ENCODE data around the gene ANKS1B.

Gene ANKS1B

DNA sequence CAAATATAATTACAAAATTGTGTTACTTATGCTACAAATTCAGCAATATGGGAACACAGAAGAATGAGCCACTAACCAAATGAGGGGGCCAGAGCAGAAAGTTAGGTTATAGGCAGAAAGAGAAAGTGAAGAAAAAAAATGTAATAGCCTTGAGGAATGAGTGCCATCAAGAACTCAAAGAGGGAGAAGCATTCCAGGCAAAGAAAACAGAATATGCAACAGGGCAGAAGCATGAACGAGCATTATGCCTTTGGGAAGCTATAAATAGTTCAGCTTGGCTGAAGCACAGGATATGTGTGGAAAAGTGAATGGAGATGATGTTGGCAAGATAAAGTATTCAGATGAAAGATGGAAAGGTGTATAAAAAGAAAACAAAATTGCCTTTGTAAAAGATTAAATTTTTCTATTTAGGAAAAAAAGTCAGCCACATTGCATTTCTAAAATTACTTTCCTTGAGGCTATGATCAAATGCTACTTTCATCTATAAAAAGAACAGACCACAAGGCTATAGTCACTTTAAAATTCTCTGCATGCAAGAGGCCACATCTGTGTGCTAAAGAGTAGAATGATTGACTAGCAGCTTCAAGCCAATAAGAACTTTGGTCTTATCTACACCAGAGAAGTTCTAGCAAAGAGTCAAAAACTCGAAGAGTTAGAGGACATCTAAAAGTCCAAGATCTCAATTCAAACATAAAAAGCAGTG lies 530.7 kb downstream of the ANKS1B start:
- no peak for DNase-seq (ENCODE audit: low spot score)

DNA sequence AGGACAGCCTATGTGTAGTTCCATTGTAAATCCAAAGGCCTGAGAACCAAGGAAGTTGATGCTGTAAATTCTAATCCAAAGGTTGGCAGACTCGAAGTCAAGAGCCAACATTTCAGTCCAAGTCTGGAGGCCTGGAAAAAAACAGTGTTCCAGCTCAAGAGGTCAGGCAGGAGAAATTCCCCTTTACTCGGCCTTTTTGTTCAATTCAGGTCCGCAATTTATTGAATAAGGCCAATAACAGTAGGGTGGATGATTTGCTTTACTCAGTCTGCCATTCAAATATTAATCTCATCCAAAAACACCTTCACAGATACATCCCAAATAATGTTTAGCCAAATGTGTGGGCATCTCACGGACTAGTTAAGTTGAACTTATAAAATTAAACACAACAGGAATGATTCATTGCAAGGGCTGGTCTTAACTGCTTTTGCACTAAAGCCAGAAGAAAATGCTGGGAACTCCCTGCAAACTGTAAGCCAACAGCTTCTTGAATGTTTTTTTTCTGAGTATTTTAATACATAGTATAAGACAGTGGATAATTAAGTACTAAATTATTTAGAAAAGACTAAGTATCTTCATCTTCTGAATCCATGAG lies 534.6 kb downstream of the ANKS1B start:
- no peak for DNase-seq (ENCODE audit: low spot score)

DNA sequence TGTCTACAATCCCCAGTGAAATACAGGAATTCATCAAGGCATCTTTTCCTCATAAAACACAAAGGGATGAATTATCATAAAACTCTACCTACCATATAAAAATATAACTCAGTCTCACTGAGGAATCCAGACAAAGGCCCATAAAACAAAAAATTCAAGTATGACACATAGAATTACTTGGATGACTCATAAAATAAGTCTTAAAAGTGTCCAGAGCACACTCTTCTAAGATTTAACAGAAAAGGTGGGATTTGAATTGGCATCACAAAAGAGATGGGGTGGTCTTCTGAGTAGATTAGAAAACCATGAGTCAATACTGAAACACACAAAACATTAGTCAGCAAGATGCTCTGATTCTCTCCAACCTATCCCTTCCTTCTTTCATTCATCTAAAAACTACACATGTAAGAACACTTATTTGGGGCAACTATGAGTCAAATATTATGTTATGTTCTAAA lies 539.8 kb downstream of the ANKS1B start:
- no peak for DNase-seq (ENCODE audit: low spot score)

DNA sequence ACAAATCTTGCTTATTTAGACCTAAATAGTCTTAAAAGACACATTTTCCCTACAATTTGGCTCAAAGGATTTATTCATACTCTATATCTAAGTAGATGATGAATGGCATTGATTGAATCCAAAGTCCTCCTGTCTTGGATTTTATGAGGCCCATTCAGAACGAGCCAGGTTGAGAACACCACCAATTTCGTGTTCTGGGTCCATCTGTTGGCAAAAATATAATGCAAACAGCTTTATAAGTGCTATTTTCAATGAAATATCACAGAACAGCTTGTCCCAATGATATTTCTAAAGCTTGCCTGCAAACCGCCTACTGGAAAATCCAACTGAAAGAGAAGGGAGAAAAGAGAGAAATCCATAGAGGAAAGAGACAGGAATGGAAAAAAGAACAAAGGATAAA lies 542.0 kb downstream of the ANKS1B start:
- DNase-seq (ENCODE audit: low spot score), result no peak

DNA sequence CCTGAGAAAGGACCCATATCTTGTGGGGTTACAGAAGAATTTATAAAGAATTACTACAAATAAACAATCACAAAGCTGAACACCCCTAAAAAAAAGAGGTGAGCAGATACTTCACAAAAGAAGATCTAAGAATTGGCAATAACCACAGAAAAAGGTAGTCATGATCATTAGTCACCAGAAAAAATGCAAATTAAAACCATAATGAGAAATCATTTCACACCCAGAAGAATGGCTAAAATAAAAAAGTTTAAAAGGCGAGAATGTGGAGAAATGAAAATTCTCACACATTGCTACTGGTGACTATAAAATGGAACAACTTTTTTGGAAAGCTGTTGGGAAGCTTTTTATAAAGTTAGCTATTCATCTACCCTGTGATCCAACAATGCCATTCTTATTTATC lies 545.3 kb downstream of the ANKS1B start:
- no peak for DNase-seq (ENCODE audit: low spot score)

DNA sequence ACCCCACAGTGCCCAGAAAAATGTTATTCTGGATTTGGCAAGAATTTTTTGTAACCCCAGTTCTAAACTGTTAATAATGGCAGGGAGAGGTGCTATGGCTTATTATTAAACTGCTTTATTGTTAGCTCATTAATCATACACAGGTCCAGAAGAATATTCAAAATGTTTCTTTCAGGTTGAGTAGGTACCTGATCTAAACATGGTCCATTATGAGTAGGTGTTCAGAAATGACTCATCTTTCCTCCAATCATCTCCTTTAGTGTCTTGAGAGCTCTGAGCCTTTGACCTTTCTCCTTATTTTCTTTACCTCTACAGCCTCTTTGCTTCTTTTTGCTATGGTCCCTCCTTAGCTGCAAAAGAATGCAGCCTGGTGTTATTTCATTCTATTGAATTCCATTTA lies 548.2 kb downstream of the ANKS1B start:
- no peak for DNase-seq (ENCODE audit: low spot score)

DNA sequence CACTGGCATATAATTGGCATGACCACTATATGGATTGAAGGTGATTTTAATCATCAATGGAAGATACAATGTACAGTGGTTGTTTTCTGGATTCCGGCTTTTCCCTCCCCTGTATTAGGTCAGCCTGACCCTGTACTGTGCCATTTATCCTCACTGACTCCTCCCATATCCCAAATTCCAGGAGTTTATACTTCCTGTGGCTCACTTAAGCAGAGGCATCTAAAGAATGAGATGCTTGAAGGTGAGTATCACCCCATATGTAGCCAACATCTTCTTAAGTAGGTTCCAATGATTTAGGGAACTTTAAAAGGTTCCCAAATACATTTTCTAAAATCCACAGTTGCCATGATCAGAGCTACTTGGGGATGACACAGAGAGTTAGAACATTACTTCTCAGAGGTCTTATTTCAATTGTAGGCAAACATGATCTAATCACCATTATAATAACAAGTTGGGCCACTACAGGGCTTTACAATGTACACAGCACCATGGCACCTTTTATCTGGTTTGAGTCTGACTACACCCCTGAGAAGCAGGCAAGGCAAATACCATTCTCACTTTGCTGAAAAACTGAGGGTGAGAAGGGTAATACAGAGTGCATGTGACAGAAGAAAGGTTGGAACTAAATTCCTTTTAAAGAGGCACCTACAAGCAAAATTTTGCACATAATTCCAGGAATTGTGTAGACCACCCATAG lies 549.5 kb downstream of the ANKS1B start:
- DNase-seq (ENCODE audit: low spot score), result no peak

DNA sequence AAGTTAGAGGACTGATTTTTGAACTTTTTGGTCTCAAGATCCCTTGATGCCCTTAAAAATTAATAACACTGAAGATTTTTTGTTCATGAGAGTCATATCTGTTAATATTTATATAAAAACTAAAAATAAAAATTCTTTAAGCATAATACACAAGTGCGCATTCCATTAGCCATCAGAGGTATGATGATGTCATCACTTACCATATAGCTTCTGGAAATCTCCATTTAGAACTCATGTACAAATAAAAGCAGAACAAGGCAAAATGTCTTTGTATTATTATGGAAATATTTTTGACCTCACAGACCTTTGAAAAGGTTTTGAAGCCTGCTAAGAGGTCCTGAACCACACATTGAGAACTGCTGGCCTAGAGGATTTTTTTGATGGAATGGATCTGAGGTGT lies 551.6 kb downstream of the ANKS1B start:
- DNase-seq (ENCODE audit: low spot score), result no peak

DNA sequence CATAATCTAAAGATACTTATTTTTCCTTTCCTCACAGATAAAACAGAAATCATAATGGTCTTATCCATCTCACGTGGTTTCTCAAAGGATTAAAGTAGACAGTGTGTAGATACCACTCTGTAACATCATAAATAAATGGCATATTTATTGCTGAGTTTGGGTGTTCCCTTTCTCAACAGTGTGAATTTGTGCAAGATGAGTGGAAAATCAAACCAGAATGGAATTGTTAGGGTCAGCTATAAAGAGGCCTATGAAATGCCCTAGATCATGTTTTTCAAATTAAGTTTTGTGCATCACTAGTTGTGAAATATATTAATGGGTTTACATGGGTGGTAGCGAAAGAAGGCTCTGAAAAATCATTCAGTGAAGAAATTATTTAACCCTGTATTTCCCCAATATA lies 553.5 kb downstream of the ANKS1B start:
- no peak for DNase-seq (ENCODE audit: low spot score)

DNA sequence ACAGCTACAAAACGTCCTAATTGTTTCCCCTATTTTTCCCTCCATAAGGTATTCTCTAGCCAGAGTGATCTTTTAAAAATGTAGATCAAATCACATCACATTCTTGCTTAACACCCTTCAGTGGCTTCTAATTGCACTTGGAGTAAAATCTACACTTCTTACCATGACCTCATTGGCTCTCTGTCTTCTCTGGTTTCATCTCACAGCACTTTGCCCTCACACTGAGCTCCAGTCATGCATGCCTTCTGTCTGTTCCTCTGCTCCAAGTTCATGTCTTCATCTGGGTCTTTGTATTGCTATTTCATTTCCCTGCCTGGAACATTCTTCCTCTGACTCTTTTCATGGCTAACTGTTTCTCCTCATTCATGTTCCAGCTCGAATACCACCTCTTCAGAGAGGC lies 557.6 kb downstream of the ANKS1B start:
- no peak for DNase-seq (ENCODE audit: low spot score)

DNA sequence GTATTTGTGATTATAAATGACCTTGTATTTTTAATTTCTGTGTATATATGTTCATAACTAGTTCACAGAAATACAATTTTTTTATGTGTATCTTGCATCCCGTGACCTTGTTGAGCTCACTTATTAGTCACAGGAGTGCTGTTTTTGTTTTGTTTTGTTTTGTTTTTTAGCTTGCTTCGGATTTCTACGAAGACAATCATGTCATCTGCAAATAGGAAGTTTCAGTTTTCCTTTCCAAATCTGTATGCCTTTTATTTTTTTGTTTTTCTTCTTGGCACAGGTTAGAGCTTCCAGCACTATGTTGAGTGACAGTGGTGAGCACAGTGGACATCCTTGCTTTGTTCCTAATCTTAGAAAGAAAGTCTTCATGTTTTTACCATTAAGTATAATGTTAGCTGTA lies 566.4 kb downstream of the ANKS1B start:
- no peak for DNase-seq (ENCODE audit: low spot score)

DNA sequence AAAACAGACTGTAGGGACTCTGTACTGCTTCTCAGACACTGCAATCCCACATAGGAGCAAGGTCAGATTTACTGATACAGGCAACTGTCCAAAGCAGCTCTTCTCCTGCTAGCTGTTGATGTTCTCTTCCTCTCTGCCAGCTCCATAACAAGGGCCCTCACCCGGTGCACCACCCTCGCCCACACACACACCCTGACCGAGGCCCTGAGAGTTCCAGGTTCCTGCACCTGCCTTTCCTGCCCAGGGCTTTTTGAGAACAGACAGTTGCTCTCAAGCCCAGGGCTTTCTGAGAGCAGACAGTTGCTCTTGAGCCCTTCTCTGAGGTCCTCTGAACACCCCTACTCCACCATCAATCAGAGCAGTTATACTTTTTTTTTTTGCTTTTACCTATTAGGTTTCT lies 571.0 kb downstream of the ANKS1B start:
- DNase-seq (ENCODE audit: low spot score), result no peak

DNA sequence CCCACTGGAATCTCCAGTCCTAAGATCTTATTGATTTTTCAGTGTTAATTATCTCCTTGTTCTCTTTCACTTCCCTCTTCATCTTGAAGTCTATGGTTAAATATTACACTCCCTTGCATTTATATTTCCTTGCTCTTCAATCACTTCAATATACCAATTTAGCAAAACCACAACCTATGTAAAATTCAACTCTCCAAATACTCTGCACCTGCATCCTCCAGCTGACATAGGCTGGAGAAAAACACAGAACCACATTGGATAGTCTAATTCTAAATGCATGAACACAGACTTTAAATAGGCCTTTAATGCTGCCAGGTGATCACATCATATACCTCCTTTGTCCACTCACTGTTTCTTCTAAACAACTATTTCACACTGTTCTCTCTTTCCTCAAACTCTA lies 591.0 kb downstream of the ANKS1B start:
- DNase-seq (ENCODE audit: low spot score), result no peak

DNA sequence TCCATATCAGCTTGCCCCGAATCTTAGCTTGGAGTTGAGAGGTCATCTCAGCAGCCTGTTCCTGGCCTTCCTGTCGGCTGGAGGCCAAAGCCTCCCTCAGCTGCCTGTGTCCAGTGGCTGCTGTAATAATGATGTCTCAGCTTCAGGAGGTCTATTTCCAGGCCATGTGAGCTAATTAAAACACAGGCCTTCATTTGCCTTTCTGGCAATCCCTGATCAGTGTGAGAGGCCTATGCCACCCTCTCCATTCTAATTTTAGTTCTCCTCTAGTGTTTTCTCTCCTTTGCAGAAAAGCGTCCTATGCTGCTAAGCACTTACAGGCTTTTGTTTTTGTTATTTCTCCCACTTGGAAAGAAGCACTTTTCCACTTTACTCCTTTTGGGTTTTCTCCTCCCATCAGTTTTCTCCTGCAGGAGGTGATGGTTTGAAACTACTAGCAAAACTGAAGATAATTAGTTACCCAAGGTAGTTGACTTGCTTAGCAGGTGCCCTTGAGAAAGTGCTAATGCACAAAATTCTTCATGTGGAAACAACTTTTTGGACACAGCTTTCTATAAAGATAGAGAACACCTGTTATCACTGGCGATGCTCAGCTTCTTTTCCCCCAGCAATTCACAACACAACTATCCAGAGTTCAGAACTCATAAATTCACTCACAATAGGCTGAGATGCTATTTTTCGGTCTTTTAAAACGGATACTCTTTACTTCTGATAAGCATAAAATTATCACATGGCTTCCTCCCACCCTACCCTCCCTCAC lies 592.5 kb downstream of the ANKS1B start:
- no peak for DNase-seq (ENCODE audit: low spot score)

DNA sequence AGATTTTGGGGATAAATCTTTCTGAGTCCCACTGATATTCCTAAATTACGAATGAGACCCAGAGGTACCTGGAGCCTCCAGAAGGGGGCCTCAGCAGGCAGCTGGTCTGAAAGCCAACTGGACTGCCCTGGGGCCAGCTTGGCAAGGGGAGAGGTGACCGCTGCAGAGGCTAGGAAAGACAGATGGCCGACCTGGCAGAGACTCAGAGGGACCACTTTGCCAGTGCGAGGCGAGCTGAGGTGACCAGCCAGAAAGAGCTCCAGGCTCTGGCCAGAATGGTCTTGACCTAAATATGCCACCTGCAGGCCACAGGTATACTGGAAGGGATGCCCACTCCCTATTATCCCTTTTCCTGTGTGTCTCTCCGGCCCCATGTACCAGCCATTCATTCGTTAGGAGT lies 594.0 kb downstream of the ANKS1B start:
- no peak for DNase-seq (ENCODE audit: low spot score)

DNA sequence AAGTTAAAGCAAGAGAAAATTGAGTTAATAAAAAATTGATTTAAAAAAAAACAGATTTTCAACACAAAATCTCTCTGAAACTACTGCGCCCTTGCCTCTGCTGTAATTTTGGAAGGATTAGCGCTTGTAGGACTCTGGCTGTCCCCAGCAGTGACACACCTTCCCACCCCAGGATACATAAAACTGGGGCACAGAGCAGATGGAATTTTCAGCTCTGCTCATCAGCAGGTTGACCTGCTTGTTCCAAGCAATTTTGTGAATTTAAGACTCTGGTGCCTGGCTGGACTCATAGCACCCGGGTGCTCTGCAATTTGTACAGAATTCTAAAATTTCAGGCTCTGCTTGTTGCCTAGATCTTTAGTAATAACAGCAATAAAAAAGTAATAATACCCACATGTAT lies 595.0 kb downstream of the ANKS1B start:
- no peak for DNase-seq (ENCODE audit: low spot score)

DNA sequence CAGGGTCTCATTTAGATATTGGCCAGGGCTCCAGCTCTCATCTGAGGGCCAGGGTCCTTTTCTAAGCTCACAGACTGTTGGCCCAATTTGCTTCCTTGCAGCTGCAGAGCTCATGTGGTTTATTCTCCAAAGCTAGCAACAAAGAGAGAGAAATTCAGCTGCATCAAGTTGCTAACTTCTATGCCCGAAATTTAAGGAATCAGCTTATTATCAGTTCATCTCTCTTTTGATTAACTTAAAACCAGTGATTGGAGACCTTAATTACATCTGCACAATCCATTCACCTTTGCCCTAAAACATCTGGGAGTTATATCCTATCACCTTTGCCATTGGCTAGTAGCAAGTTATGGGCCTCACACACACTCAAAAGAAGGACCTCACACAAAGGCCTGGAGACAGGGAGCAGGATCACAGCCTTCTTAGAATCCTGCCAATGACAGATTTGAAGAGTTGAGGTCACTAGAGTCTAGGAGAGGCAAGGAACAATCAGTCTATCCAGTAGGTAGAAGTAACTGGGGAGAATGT lies 596.0 kb downstream of the ANKS1B start:
- DNase-seq (ENCODE audit: low spot score), result no peak

DNA sequence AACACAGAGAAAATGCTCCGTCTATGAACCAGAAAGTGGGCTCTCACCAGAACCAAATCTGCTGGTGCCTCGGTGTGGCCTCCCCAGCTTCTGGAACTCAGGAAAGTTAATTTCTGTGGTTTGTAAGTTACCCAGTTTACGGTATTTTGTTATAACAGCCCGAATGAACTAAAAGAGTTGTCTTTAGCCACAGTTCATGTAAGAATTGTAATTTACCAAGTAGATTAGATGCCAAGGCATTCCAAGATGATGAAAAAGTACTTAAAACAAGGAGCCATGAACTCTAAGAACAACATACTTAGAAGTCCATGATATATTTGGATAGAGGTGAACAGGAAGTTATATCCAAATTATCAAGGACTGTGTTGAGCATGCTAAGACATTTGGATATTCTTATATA lies 597.1 kb downstream of the ANKS1B start:
- DNase-seq (ENCODE audit: low spot score), result no peak

DNA sequence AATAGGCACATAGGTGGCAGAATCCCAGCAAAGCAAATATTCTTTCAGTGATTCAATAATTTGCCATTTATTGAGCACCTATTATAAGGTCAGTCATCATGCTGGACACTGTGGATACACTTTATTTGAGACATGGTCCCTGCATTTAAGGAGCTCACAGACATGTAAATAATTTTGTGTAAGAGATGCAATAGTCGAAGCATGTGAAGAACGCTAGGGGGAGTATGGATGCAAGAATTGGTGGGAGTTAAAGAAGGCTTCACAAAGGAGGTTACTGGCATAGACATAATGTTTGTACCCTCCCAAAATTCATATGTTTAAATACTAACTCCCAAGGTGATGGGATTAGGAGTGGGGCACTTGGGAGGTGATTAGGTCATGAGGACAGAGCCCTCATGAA lies 597.8 kb downstream of the ANKS1B start:
- DNase-seq (ENCODE audit: low spot score), result no peak

DNA sequence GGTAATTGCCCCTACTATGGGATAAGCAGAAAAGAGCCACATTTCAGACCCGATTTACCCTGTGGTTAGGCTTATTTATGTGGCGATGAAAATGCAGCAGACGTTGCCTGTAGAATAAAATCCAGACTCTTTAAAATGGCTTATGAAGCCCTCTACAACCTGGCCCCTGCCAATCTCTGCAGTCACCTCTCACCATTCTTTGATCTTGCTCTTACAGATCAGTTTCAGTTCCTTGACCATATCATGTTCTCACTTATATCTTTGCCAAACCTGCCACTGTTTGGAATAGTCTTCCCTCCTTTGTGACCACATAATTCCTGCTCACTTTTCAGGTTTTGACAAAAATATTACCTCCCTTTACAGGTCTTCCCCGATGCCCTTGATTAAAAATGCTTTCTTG lies 601.5 kb downstream of the ANKS1B start:
- DNase-seq (ENCODE audit: low spot score), result no peak

DNA sequence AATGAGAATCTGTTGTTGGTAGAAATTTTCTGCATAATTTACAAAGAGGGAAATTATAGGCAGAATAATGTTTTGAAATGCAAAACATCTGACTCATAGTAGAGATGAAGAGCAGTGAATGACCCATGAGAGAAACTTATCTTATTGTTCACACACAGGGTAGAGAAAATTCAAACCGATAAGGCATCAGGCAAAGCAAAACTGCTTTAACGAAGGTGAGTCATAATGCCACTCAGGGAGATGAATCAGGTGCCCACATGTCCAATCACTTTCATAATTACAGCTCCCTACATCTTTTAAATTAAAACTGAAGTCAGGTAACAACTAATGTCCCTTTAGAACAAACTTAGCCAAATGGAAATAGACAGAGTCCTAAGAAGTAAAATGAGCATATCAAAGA lies 602.7 kb downstream of the ANKS1B start:
- no peak for DNase-seq (ENCODE audit: low spot score)

DNA sequence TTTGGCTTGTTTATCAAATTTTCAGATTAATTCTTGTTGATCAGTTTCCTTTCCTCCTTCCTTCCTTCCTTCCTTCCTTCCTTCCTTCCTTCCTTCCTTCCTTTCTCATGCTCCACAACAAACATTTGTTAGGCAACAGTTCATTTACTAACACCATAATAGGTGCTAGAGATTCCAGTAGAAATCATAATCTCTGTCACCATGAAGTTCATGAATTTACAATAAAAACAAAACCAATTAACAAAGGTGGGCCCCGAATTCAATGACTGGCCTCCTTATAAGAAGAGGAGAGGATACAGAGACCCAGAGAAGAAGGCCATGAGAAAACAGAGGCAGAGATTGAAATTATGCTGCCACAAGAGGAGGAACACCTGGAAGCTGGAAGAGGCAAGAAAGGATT lies 604.0 kb downstream of the ANKS1B start:
- DNase-seq (ENCODE audit: low spot score), result no peak

DNA sequence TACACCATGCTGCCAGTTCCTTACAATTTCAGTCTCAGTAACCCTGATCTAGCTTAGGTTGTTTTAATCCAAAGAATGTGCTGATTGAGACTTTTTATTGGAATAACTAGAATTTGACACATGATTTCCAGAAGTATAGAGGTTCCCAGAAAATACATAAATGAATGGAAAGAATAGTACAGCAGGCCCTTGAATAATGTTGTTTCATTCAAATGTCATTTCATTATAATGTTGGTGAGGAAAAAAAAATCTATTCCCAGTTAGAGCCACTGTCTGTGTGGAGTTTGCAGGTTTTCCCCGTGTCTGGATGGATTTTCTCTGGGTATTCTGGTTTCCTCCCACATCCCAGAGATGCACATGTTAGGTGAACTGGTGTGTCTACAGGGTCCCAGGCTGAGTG lies 610.7 kb downstream of the ANKS1B start:
- DNase-seq (ENCODE audit: low spot score), result no peak
